GM21526 (cell line): ENCODE results near the gene TSC1.

ENCODE experiments used
- ATAC-seq: cut with Tn5 transposase; IDR thresholded peaks from one replicate; pipeline ENCODE4 v1.9.1; 2021; ENCODE audit warnings: moderate library complexity; ENCODE audit not compliant: unreplicated experiment, low FRiP score

The TSC1 gene

DNA sequence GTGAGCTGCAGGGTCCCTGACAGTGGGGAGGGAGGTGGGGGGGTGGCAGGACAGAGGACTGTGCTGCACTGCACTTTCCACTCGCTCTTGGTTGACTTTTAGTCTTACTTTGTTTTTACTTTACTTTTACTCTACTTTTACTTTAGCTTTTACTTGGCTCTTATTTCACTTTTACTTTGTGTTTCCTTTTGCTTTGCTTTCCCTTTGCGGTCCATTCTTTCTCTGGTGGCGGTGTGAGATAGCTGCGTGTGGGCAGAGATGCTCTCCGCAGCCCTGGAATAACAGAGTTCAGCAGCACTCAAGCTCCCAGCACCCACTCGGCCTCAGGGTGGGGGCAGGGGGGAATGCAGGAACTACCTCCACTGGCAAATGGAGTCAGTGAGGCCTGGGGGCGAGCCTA is 71.0 kb downstream of the TSC1 start:
- ATAC-seq = no peak

DNA sequence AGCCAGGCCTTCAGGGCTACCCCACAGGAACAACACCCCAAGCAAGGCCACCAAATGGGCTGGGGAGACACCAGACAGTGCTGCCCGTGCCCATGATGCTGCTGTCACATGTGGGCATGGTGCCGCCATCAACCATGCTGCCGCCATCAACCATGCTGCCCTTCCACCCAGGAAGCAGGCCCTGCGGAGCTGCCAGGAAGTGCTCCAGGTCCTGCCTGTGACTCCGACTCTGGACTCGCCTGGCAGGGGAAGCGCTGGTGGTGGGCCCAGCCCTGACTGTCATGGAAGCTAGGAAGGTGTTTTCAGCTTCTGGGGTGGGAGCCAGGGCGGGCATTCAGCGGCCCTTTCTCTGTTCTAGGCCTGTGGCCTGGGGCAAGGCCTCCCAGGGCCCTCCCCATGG is 75.2 kb downstream of the TSC1 start:
- ATAC-seq = no peak

DNA sequence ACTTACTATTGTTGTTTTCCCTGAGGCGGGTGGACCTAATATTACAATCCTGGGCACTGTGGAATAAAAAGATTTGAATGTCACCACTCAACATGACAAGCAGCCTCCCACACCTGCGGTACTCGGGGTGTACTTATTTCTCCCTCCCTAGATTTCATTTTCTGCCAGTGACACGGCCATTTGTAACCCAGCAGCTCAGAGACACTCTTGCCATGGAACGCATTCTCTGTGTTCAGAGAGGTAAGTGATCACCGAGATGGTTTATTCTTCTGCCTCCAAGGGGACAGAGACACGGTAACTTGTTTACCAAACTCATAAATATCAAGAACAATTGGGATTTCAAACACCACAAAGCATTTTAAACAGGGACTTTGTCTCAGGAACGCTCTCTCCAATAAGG is 77.5 kb downstream of the TSC1 start:
- no peak for ATAC-seq

DNA sequence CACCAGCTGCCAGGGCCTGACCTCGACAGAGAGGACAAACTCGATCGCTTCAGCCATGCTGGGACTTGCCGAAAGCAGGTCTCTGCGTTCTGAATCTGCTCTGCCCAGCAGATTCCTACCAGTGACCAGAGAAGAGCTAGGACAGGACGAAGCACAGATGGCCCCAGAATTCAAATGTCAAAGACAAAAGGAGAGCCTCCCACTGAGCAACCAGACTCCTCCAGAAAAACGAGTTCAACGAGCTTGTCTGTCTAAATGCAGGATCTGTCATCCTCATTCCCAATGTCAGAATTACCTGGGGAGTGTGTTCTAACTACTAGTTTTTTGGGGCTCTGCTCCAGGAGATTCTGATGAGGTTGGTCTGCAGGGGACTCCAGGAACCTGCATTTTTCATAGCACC is 79.7 kb downstream of the TSC1 start:
- ATAC-seq = no peak

DNA sequence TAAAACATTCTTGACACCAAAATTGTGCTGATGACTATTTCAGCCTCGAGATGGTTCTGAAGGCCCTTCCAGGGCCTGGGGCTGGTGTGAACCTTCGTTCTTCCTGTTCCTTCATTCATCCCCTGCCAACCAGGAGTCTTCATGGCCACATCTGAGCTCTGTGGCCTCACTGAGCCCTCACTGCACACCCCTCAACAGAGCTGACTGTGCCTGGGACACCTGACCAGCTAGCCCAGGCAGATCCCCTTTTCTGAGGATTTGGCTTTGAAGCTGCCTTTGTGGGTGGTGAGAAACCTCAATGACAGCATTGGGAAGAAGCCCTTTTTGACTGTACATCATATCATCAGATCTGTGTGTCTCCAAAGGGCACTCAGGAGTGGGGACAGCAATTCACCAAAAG is 80.1 kb downstream of the TSC1 start:
- ATAC-seq = no peak

DNA sequence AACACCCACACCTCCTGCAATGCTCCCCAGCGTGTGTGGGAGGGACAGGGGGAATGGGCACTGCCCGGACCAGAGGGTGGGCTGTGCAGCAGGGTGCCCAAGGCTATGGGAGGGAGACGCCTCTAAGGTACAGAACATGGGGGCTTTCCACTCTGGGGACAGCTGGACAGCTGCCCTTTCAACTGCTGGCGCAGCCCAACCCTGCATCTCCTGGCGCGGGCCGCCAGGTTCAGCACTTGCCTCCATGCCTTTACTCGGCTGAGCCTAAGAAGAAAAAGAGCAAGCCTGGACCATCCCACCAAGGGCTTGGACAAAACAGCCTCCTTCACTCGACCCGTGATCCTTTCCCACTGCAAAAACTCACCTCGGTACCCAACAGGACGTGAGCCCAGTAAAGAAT is 81.3 kb downstream of the TSC1 start:
- ATAC-seq = no peak

DNA sequence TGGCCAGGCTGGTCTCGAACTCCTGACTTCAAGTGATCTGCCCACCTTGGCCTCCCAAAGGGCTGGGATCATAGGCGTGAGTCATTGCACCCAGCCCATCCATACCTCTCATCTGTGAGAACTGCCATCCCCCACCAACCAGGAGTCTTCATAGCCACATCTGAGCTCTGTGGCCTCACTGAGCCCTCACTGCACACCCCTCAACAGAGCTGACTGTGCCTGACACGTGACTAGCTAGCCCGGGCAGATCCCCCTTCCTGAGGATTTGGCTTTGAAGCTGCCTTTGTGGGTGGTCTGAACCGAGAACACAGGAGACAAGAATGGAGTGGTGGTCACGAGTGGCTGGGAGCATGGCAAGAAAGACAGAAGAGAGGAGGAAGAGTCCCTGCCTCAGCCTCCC is 81.9 kb downstream of the TSC1 start:
- no peak for ATAC-seq

DNA sequence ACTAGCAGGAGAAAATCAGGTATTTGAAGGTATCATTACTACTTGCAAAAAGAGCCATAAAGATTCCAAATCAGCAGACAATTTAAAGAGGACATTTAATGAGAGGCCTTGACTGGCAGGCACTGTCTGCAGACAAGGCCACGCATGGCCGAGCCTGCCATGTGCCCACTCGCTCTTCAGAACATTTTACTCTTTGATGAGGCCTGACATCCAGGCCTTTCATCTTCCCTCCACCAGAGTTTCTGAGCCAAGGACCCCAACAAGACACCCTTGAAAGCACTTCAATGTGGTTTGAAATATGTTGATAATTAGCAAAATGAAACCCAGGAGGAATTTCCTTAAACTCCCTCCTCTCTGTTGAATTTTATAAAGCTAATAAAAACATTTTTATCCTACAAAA is 82.8 kb downstream of the TSC1 start:
- no peak for ATAC-seq

DNA sequence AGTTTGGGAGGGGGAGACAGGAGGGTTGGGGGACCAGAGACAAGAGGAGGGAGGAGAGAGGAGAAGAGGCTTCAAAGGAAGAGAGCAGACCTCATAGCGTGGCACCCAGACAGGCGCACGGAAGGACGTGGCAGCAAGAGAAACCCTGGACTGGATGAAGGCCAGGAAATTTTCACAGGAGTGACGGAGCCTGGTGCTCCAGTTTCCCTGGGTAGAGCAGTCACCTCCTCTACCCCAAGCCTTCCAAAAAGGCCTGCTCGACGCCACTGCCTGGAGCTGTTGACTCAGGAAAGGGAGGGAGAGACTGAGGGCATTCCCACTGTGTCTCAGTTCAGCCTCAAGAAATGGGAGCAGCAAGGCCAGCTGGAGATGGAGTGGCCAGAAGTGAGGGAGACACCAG is 85.7 kb downstream of the TSC1 start:
- no peak for ATAC-seq

DNA sequence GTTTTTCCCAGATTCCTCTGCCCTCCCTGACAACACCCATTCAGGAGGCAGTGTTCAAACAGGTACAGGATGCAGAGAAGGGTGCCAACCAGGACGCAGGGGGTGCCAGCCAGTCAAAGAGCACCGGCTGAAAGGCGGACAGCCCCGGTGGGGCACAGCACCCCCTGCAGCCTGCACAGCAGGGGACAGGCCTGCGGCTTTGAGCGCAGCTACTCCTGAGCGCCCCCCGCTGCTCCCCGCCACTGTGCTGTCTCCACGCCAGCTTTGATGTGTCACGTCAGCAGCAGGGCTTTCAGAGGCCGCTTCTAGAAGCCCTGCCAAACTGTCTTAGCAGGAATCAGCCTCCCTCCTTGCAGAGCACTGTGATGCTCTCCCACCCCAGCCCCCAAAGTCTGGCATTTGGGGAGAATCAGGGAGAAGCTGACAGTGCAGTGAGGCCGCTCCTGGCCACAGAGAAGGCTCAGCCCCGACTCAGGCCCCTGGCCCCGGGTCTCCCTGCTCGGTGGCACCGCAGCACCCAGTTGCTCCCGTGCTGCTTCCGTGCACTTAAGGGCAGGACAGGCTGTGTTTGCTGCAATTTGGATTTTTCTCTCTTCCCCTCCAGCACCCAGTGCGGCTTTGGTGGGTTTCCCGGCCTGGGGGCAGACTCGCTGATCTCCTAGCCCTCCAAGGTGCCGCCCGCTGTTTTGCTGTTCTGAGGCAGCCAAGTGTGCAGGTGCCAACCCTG is 86.6 kb downstream of the TSC1 start:
- ATAC-seq = no peak

DNA sequence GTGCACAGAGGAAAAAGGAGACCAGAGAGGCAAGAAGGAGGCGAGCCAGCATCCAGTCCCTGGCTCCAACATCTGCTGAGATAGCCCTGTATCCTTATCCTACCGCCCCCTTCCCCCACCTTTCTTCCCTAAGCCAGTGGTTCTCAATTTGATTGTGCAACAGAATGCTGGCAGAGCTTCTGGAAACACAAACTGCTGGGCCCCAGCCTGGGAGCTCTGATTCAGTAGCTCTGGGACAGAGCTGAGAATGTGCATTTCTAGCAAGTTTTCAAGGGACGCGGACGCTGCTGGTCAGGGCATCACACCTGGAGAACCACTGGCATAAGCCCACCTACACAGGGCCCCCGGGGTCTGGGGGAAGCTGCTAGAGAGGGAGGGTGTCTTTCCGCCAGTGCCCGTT is 87.4 kb downstream of the TSC1 start:
- ATAC-seq = no peak

DNA sequence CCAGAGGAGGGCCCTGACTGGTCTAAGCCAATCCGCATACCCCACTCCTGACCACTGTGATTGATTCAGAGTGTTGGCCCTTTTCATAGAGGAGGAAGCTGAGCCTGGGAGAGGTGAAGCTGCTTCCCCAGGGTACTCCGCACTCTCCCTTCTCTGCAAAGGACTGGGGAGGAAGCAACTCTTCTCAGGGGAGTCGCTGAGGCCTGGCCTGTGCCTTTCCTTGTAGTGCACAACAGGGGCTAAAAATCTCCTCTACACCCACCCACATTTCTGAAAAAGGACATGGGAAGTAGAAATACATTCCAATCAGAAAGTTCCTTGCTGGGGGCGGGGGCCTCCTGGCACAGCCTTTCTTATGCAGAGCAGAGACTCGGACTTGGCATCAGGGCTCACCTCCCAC is 88.5 kb downstream of the TSC1 start:
- no peak for ATAC-seq

DNA sequence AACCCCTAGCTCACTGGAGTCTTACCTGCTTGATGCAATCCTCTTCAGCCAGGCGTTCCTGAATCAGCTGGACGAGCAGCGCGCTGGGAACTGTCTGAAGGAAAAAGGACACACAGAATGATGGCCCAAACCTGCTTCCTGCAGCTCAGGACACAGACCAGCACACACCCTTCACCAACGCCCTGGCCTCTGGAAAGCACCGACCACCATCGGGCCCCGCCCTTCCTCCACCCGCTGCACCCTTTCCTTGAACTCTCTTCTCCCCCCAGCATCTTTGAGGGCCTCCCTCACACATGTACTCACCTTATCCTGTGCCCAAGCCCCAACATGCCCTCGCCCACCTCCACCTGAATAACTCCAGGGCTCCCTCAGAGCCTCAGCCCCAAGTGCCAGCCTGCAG is 89.6 kb downstream of the TSC1 start:
- no peak for ATAC-seq

DNA sequence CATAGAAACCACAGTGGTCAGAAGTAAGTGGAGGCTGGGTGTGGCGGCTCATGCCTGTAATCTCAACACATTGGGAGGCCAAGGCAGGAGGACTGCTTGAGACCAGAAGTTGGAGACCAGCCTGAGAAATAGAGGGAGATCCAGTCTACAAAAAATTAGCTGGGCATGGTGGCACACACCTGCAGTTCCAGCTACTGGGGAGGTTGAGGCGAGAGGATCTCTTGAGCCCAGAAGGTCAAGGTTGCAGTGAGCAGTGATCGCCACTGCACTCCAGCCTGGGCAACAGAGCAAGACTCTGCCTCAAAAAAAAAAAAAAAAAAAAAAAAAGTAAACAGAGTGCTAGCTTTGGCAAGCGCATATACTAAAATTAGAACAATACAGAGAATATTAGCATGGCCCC is 90.9 kb downstream of the TSC1 start:
- no peak for ATAC-seq

DNA sequence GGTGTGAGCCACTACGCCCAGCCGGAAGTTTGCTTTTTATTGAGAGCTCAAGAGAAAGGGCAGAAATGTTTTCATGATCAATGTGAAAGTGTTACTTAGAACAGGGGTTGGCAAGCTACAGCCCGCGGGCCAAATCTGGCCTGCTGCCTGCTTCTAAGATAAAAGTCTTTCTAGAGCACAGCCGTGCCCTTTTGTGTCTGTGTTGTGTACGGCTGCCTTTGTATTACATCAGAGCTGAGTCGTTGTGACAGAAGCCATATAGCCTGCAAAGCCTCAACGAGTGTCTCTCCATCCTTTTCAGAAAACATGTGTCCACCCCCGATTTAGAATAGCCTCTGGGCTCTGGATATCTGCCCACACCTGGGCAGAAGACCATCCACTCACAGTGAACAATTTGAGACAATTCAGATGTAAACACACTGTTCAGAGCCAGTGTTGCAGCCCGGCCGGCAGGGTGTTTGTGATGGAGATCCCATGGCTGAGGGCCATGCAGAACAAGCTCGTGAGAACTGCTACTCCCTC is 95.2 kb downstream of the TSC1 start:
- ATAC-seq = no peak

DNA sequence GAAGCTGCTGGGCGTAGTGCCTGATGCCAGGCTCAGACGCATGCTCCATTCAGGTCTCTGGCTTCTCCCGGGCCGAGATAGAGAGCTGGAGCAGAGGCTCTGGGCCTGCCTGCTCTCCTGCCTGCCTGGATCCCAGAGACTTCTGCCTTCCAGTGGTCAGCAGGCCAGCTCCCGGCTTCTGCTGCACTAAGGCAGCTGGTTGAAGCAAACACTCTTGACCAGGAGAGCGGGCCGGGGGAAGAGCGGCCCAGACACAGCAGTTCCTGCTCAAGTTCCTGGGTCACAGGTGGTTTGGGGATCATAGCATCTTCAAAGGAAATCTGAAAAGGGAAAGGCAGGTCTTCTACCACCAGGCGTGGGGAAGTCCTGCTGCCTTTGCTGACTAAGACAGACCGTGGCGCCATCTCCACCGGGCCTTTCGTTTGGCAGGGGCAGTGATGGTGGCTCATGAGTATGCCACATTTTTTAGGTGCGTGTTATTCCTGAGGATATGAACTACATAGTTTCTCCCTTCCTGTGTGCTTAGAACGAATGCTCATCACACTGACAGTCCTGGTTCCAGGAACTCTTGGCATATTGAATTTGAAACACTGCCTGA is 97.4 kb downstream of the TSC1 start:
- no peak for ATAC-seq

DNA sequence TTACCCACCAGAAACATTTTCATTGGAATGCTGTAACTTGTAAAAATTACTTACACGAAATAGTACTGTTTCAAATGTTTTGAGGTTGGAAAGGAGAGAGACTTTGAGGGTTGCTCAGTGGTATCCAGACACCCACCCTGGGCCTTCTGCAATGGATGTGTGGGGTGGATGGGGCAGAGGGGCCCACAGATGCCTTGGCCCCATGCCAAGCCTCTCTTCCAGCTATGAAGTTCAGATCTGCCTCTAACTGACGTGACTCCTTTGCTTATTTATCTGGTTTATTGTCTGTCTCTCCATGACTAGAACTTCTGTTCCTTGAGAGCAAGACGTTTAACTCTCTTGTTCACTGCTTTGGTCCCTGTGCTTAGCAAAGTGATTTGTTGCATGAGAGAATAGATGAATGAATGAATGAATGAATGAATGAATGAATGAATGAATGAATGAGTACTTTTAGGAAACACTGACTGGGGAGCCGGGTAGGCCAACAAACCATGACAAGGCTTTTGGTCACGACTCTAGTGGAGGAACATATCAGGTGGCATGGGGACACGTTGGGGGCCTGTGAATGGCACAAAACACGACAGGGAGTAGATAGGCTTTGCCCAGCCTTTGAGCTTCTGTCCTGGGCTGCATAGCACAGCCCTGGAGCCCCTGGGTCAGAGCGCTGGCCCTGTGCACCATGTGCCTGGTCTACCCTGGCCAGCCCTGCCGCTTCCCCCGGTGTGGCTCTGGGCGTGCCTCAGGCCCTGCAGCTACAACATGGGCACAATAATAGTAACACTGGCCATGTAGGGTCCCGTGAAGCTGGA is 98.1 kb downstream of the TSC1 start:
- ATAC-seq = no peak

DNA sequence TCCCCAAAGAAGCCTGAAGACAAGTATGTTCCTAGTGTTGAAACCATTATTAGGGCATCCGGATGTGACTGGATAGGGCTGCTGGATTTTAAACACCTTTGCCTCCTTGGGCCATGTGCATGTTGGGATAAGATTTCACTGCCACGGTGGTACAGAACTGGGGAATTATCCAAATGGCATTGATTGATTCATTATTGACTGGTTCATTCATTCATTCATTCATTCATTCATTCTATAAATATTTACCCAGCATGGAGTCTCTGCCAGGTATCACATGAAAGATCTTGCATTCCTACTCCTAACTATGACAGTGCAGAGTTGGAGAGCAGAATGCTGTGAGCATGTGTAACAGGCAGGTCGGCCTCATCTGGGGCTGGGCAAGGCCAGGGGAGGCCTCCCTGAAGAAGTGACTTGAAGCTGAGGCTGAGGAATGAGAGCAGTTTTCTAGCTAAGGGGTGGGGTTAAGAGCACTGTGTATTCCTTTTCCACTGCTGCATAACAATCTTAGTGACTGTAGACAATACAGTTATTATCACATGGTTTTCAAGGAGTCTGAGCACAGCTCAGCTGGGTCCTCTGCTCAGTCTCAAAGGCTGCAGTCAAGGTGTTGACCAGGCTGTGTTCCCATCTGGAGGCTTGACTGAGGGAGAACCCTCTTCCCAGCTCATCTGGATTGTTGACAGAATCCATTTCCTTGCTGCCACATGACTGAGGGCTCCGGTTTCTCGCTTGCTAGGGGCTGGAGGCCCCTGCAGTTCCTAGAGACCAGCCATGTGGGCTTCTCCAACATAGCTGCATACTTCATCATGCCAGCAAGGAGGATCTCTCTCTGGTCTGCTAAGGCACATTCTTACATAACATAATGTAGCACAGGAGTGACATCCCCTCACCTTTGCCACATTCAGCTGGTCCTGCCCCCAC is 102.0 kb downstream of the TSC1 start:
- ATAC-seq = no peak
